H1 (cell line): Measurements from ENCODE around the gene CNTN3. TPM values are rescaled to one million over a fixed set of nuclear protein-coding genes. Genes with fewer than 3 reads are reported as not detected.

ENCODE experiments used
- CTCF ChIA-PET: fragments of 300-600 bp; sonication (Branson Sonifier 250); formaldehyde crosslinking; loops from one replicate; lab custom pipeline; 2021; ENCODE audit not compliant: partially characterized antibody; lab: Charles Lee
- POLR2A ChIA-PET: fragments of 300-600 bp; sonication (Branson Sonifier 250); formaldehyde crosslinking; loops from one replicate; lab custom pipeline; 2021; ENCODE audit warnings: inconsistent platforms; ENCODE audit not compliant: partially characterized antibody; lab: Charles Lee
- DNase-seq, 2 experiments: peaks; one replicate each; pipeline versions ENCODE4 v3.0.0 to v3.0.0-alpha.2; 2010 to 2022; ENCODE audit warnings: low spot score in 2 of 2, low read depth in 1 of 2, mixed read lengths in 1 of 2
- FAIRE-seq: peaks from 2 replicates; lab custom pipeline; 2011; peaks lifted over from hg19 to GRCh38; lab: Jason Lieb, UNC
- H2AFZ ChIP-seq: 2 replicates; pipeline ENCODE4 v1.8.1; 2012; ENCODE audit warnings: low read length, inconsistent platforms
- H2AK5ac ChIP-seq: 2 replicates; pipeline ENCODE4 v1.6.1; 2013; ENCODE audit warnings: low read depth, low read length
- H2BK120ac ChIP-seq: replicated peaks from 2 replicates; pipeline ENCODE3; 2013; ENCODE audit warnings: low read depth, low read length, inconsistent platforms
- H2BK12ac ChIP-seq: 2 replicates; pipeline ENCODE4 v1.6.1; 2013; ENCODE audit warnings: low read depth, low read length
- H2BK15ac ChIP-seq: 2 replicates; pipeline ENCODE4 v1.6.1; 2013; ENCODE audit warnings: low read length
- H2BK20ac ChIP-seq: 2 replicates; pipeline ENCODE4 v1.6.1; 2013; ENCODE audit warnings: low read length
- H2BK5ac ChIP-seq: 2 replicates; pipeline ENCODE4 v1.6.1; 2013; ENCODE audit warnings: low read depth, low read length
- H3K14ac ChIP-seq: 2 replicates; pipeline ENCODE4 v1.6.1; 2013; ENCODE audit warnings: inconsistent platforms; ENCODE audit not compliant: insufficient read length
- H3K18ac ChIP-seq: 2 replicates; pipeline ENCODE4 v1.6.1; 2013; ENCODE audit warnings: low read length; ENCODE audit errors: extremely low read depth
- H3K23ac ChIP-seq: 2 replicates; pipeline ENCODE4 v1.6.1; 2013; ENCODE audit warnings: inconsistent platforms; ENCODE audit not compliant: insufficient read length
- H3K23me2 ChIP-seq: 2 replicates; pipeline ENCODE4 v1.6.1; 2013; ENCODE audit warnings: low read depth, low read length
- H3K27ac ChIP-seq: 2 replicates; pipeline ENCODE4 v1.6.1; 2011; ENCODE audit warnings: low read depth, low read length, inconsistent platforms
- H3K27me3 ChIP-seq, 4 experiments: replicated peaks in 1 of 4; 1 replicate in 1 of 4; 2 replicates in 3 of 4; pipeline versions ENCODE4 v1.6.1 to v1.8.1; 2011 to 2013; ENCODE audit warnings: low read length in 3 of 4, mild to moderate bottlenecking in 3 of 4, inconsistent platforms in 2 of 4, mixed read lengths in 2 of 4, moderate library complexity in 1 of 4; ENCODE audit not compliant: control insufficient read depth in 3 of 4, insufficient read depth in 3 of 4; ENCODE audit errors: extremely low read depth in 1 of 4
- H3K36me3 ChIP-seq, 4 experiments: 2 replicates each; pipeline versions ENCODE4 v1.6.1 to v1.8.1; 2011 to 2013; ENCODE audit warnings: mild to moderate bottlenecking in 4 of 4, low read length in 3 of 4, moderate library complexity in 2 of 4, control low read depth in 1 of 4, inconsistent platforms in 1 of 4; ENCODE audit not compliant: insufficient read depth in 4 of 4, control insufficient read depth in 2 of 4
- H3K4ac ChIP-seq: replicated peaks from 2 replicates; pipeline ENCODE3; 2013; ENCODE audit warnings: low read length, low read depth, mixed read lengths, inconsistent platforms; ENCODE audit not compliant: insufficient read length
- H3K4me1 ChIP-seq, 4 experiments: replicated peaks in 1 of 4; 1 replicate in 1 of 4; 2 replicates in 3 of 4; pipeline versions ENCODE4 v1.6.1 to v1.8.1; 2011 to 2013; ENCODE audit warnings: low read length in 3 of 4, inconsistent platforms in 2 of 4, mixed read lengths in 1 of 4; ENCODE audit not compliant: insufficient read depth in 4 of 4, control insufficient read depth in 3 of 4
- H3K4me2 ChIP-seq, 2 experiments: 2 replicates each; pipeline versions ENCODE4 v1.6.1 to v1.8.1; 2011 to 2013; ENCODE audit warnings: low read depth in 2 of 2, low read length in 2 of 2, control low read depth in 1 of 2, inconsistent platforms in 1 of 2, mild to moderate bottlenecking in 1 of 2; ENCODE audit not compliant: insufficient read depth in 1 of 2
- H3K4me3 ChIP-seq, 4 experiments: fragments of 200-600, 300-600 bp in 1 of 4; sonication (generic), shearing (Covaris generic), sonication (Bioruptor Twin) in 1 of 4; 2 replicates each; pipeline versions ENCODE4 v1.5.1 to v1.8.1; 2011 to 2016; ENCODE audit warnings: low read length in 4 of 4, low read depth in 3 of 4, control low read depth in 2 of 4, inconsistent platforms in 2 of 4, mild to moderate bottlenecking in 2 of 4, mixed read lengths in 1 of 4, moderate library complexity in 1 of 4; ENCODE audit not compliant: insufficient read depth in 2 of 4; ENCODE audit errors: extremely low read depth in 1 of 4
- H3K56ac ChIP-seq: replicated peaks from 2 replicates; pipeline ENCODE3; 2013; ENCODE audit warnings: low read depth, mild to moderate bottlenecking, mixed read lengths, low read length, inconsistent platforms; ENCODE audit not compliant: insufficient read length
- H3K79me1 ChIP-seq: 2 replicates; pipeline ENCODE4 v1.6.1; 2013; ENCODE audit warnings: low read depth, low read length, control low read depth
- H3K79me2 ChIP-seq, 2 experiments: 2 replicates each; pipeline versions ENCODE4 v1.6.1 to v1.8.1; 2012 to 2013; ENCODE audit warnings: low read length in 2 of 2, mild to moderate bottlenecking in 2 of 2, inconsistent platforms in 1 of 2; ENCODE audit not compliant: insufficient read depth in 2 of 2, control insufficient read depth in 1 of 2
- H3K9ac ChIP-seq, 4 experiments: replicated peaks in 1 of 4; 1 replicate in 1 of 4; 2 replicates in 3 of 4; pipeline versions ENCODE4 v1.6.1 to v1.8.1; 2011 to 2013; ENCODE audit warnings: low read depth in 3 of 4, low read length in 3 of 4, control low read depth in 2 of 4, mild to moderate bottlenecking in 2 of 4, moderate library complexity in 2 of 4, inconsistent platforms in 1 of 4; ENCODE audit errors: extremely low read depth in 1 of 4
- H3K9me3 ChIP-seq, 2 experiments: 2 replicates each; pipeline versions ENCODE4 v1.6.1 to v1.8.1; 2012 to 2013; ENCODE audit warnings: mild to moderate bottlenecking in 2 of 2, moderate library complexity in 2 of 2, control low read depth in 1 of 2, inconsistent platforms in 1 of 2, low read depth in 1 of 2, low read length in 1 of 2, mixed read lengths in 1 of 2; ENCODE audit not compliant: insufficient read depth in 2 of 2
- H4K20me1 ChIP-seq, 2 experiments: replicated peaks in 1 of 2; 2 replicates each; pipeline versions ENCODE3 to v1.8.1; 2011 to 2013; ENCODE audit warnings: inconsistent platforms in 2 of 2, low read length in 2 of 2, mild to moderate bottlenecking in 1 of 2; ENCODE audit not compliant: insufficient read depth in 2 of 2, control insufficient read depth in 1 of 2
- H4K5ac ChIP-seq: 2 replicates; pipeline ENCODE4 v1.6.1; 2013; ENCODE audit warnings: low read length, low read depth, mixed read lengths, inconsistent platforms; ENCODE audit not compliant: insufficient read length
- H4K8ac ChIP-seq: 2 replicates; pipeline ENCODE4 v1.8.0; 2013; ENCODE audit warnings: mild to moderate bottlenecking, moderate library complexity, low read length, inconsistent platforms; ENCODE audit not compliant: insufficient read depth; ENCODE audit errors: extremely low read depth
- H4K91ac ChIP-seq: replicated peaks from 2 replicates; pipeline ENCODE3; 2013; ENCODE audit warnings: low read length, mixed read lengths, inconsistent platforms; ENCODE audit not compliant: insufficient read length
- ATF2 ChIP-seq: IDR thresholded peaks from 2 replicates; pipeline ENCODE4 v1.6.1; 2012; ENCODE audit warnings: low read length, inconsistent platforms
- CEBPB ChIP-seq: IDR thresholded peaks from 2 replicates; pipeline ENCODE4 v1.6.1; 2012; ENCODE audit warnings: low read depth, low read length
- E2F6 ChIP-seq: IDR thresholded peaks from 2 replicates; pipeline ENCODE4 v1.6.1; 2012; ENCODE audit warnings: inconsistent platforms
- JUND ChIP-seq: IDR thresholded peaks from 2 replicates; pipeline ENCODE4 v1.6.1; 2011; ENCODE audit warnings: mild to moderate bottlenecking, improper control_type of control experiment, low read length
- MAFK ChIP-seq: IDR thresholded peaks from 2 replicates; pipeline ENCODE4 v1.6.1; 2012; ENCODE audit warnings: low read depth, mild to moderate bottlenecking, improper control_type of control experiment, low read length
- NRF1 ChIP-seq: IDR thresholded peaks from 2 replicates; pipeline ENCODE4 v1.6.1; 2011; ENCODE audit warnings: mild to moderate bottlenecking, low read depth, low read length, improper control_type of control experiment
- PHF8 ChIP-seq: fragments of 200-600 bp; sonication (generic); conservative IDR thresholded peaks from 2 replicates; pipeline ENCODE4 v1.7.1; 2012; ENCODE audit warnings: low read depth, mild to moderate bottlenecking, inconsistent platforms, low read length, moderate library complexity
- POLR2A ChIP-seq, 2 experiments: IDR thresholded peaks; 1 replicate in 1 of 2; 2 replicates in 1 of 2; pipeline ENCODE4 v1.6.1; 2011; ENCODE audit warnings: low read depth in 2 of 2, low read length in 2 of 2, mild to moderate bottlenecking in 2 of 2; ENCODE audit errors: control extremely low read depth in 1 of 2
- SRF ChIP-seq: IDR thresholded peaks from 2 replicates; pipeline ENCODE4 v1.6.1; 2011; ENCODE audit warnings: mild to moderate bottlenecking, low read depth, low read length, moderate library complexity
- TEAD4 ChIP-seq: IDR thresholded peaks from 2 replicates; pipeline ENCODE4 v1.6.1; 2012; ENCODE audit warnings: low read depth, low read length, inconsistent platforms, mixed read lengths
- USF2 ChIP-seq: IDR thresholded peaks from 2 replicates; pipeline ENCODE4 v1.6.1; 2011; ENCODE audit warnings: low read length, improper control_type of control experiment
- WGBS, 2 experiments: shearing (Covaris generic) in 1 of 2; methylation state at CpG; one replicate each; pipeline versions ENCODE4 v1.1.6 to v1.1.7; 2013 to 2015; ENCODE audit warnings: low lambda C conversion rate in 2 of 2, mixed read lengths in 2 of 2, inconsistent platforms in 1 of 2, low coverage in 1 of 2, missing lambda C conversion rate in 1 of 2; ENCODE audit not compliant: insufficient replicate concordance in 2 of 2, insufficient coverage in 1 of 2, insufficient read length in 1 of 2; ENCODE audit errors: extremely low coverage in 1 of 2, missing lambda C conversion rate in 1 of 2; 5-methylcytosine and 5-hydroxymethylcytosine counted together
- polyA plus RNA-seq, 7 experiments: library from polyadenylated mRNA; depleted of rRNA in 3 of 7; stranded (reverse) in 5 of 7; unstranded in 2 of 7; fragments of >200 nt in 5 of 7; fragments of 200-250 nt in 2 of 7; gene quantifications; 1 replicate in 5 of 7; 2 replicates in 1 of 7; 4 replicates in 1 of 7; pipeline versions ENCODE4 v1.2.1 to v1.2.3, GENCODE V29; 2011 to 2013; ENCODE audit warnings: missing spikeins in 2 of 7, mixed read lengths in 2 of 7
- total RNA-seq: library from RNA; stranded (reverse); fragmentation: NEBNext Ultra II Directional; extraction: Animal tissue kit (Norgen Biotek cat#: 25700); gene quantifications from 2 replicates; pipeline ENCODE4 v1.2.1, GENCODE V29; 2021

CNTN3 gene
- total and polyA plus RNA-seq, 2 of the 8 experiments (the other 6 are each of a cell fraction or from before 2014, with no cell fraction given): 0.11 to 0.13 TPM

GRCh38 chr3:74621581-74621980, 7.1 kb upstream of the CNTN3 start:
- Histone ChIP-seq H2BK20ac (no peak overlapping the region), H3K23ac (no peak overlapping the region), H3K79me2 (no peaks in the 10 kb centered on the region), H3K4me3 (no peak overlapping the region), H2BK12ac (no peak overlapping the region), H2BK5ac (no peak overlapping the region), H4K91ac (no peak overlapping the region), H3K36me3 (no peaks in the 10 kb centered on the region), H3K4me2 (no peak overlapping the region), H3K23me2 (no peaks in the 10 kb centered on the region), H3K14ac (no peak overlapping the region), H3K27me3 (no peaks in the 10 kb centered on the region), H3K27ac (no peak overlapping the region), H2AFZ (no peak overlapping the region), H3K56ac (no peak overlapping the region), H4K8ac (no peak overlapping the region), H3K4me1 (no peaks in the 10 kb centered on the region), H2BK120ac (no peak overlapping the region), H3K18ac (no peak overlapping the region), H2AK5ac (no peak overlapping the region), H2BK15ac (no peak overlapping the region), H3K79me1 (no peaks in the 10 kb centered on the region), H3K4ac (no peak overlapping the region), H4K5ac (no peak overlapping the region), H4K20me1 (no peaks in the 10 kb centered on the region), H3K9ac (no peak overlapping the region), H3K9me3 (no peaks in the 10 kb centered on the region)
- WGBS, 2 experiments: 81% methylated on average over 1 of the region's 1 CpG; no CpG with 5 or more reads in 1 of the 2 experiments
- DNase-seq: no peak
- POLR2A ChIA-PET: interaction anchor here (1.0 kb wide), 1 partner anchor 84 kb away, joined by 3 read pairs; no protein-coding TSS in a partner anchor
- CTCF ChIA-PET: no interaction called here
- FAIRE-seq: no peak
- TF ChIP-seq E2F6: no peak
- TF ChIP-seq TEAD4: no peak
- TF ChIP-seq MAFK: no peak
- no peak for TF ChIP-seq ATF2
- no peak for TF ChIP-seq POLR2A (IDR thresholded peaks at IDR 0.05; ENCODE audit: control extremely low read depth in 1 of 2, low read depth in 2 of 2, low read length in 2 of 2)
- TF ChIP-seq NRF1: no peak
- TF ChIP-seq USF2: no peak
- TF ChIP-seq JUND: no peak
- TF ChIP-seq SRF: no peak
- TF ChIP-seq CEBPB: no peak
- TF ChIP-seq PHF8: no peak
